Measurements from ENCODE around the gene LILRA5. TPM values are rescaled to one million over a fixed set of nuclear protein-coding genes. Genes with fewer than 3 reads are reported as not detected.

Gene LILRA5
- polyA plus RNA-seq, 1 donor from 2014 or later, result not detected

DNA sequence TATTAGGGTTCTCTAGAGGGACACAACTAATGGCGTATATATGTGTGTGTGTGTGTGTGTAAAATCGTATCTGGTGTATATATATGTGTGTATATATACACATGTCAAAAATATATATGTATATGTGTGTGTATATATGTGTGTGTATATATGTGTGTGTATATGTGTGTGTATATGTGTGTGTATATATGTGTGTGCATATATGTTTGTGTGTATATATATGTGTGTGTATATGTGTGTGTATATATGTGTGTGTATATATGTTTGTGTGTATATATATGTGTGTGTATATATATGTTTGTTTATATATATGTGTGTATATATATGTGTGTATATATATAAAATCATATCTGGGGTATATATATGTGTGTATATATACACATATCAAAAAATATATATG lies 50.5 kb downstream of the LILRA5 start:
- H3K9ac ChIP-seq (ENCODE audit: low read length), result no peak overlapping the region
- TF ChIP-seq POLR2AphosphoS5 (IDR thresholded peaks at IDR 0.05), result no peak
- TF ChIP-seq, protein P1, sequence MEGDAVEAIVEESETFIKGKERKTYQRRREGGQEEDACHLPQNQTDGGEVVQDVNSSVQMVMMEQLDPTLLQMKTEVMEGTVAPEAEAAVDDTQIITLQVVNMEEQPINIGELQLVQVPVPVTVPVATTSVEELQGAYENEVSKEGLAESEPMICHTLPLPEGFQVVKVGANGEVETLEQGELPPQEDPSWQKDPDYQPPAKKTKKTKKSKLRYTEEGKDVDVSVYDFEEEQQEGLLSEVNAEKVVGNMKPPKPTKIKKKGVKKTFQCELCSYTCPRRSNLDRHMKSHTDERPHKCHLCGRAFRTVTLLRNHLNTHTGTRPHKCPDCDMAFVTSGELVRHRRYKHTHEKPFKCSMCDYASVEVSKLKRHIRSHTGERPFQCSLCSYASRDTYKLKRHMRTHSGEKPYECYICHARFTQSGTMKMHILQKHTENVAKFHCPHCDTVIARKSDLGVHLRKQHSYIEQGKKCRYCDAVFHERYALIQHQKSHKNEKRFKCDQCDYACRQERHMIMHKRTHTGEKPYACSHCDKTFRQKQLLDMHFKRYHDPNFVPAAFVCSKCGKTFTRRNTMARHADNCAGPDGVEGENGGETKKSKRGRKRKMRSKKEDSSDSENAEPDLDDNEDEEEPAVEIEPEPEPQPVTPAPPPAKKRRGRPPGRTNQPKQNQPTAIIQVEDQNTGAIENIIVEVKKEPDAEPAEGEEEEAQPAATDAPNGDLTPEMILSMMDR (IDR thresholded peaks at IDR 0.05; ENCODE audit: poor library complexity, severe bottlenecking), result no peak
- no peak for TF ChIP-seq RAD21 (conservative IDR thresholded peaks at IDR 0.05)
- no peak for TF ChIP-seq EP300 (conservative IDR thresholded peaks at IDR 0.05; ENCODE audit: poor library complexity, severe bottlenecking)
- TF ChIP-seq TAF1 (IDR thresholded peaks at IDR 0.05; ENCODE audit: low read depth), result no peak
- TF ChIP-seq SMC3 (conservative IDR thresholded peaks at IDR 0.05; ENCODE audit: poor library complexity), result no peak
- no peak for TF ChIP-seq EZH2 (IDR thresholded peaks at IDR 0.05; ENCODE audit: borderline replicate concordance, insufficient read depth, low read length, poor library complexity, severe bottlenecking)
- no peak for TF ChIP-seq MXI1 (conservative IDR thresholded peaks at IDR 0.05; ENCODE audit: poor library complexity, severe bottlenecking)
- TF ChIP-seq, protein P2, sequence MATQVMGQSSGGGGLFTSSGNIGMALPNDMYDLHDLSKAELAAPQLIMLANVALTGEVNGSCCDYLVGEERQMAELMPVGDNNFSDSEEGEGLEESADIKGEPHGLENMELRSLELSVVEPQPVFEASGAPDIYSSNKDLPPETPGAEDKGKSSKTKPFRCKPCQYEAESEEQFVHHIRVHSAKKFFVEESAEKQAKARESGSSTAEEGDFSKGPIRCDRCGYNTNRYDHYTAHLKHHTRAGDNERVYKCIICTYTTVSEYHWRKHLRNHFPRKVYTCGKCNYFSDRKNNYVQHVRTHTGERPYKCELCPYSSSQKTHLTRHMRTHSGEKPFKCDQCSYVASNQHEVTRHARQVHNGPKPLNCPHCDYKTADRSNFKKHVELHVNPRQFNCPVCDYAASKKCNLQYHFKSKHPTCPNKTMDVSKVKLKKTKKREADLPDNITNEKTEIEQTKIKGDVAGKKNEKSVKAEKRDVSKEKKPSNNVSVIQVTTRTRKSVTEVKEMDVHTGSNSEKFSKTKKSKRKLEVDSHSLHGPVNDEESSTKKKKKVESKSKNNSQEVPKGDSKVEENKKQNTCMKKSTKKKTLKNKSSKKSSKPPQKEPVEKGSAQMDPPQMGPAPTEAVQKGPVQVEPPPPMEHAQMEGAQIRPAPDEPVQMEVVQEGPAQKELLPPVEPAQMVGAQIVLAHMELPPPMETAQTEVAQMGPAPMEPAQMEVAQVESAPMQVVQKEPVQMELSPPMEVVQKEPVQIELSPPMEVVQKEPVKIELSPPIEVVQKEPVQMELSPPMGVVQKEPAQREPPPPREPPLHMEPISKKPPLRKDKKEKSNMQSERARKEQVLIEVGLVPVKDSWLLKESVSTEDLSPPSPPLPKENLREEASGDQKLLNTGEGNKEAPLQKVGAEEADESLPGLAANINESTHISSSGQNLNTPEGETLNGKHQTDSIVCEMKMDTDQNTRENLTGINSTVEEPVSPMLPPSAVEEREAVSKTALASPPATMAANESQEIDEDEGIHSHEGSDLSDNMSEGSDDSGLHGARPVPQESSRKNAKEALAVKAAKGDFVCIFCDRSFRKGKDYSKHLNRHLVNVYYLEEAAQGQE (IDR thresholded peaks at IDR 0.05; ENCODE audit: borderline replicate concordance), result no peak
- no peaks in the 10 kb centered on the region for H4K20me1 ChIP-seq (ENCODE audit: insufficient read depth)
- H3K27ac ChIP-seq (ENCODE audit: low read length), result no peak overlapping the region
- H3F3A ChIP-seq (ENCODE audit: insufficient read depth, low read length, poor library complexity, severe bottlenecking), result no peaks in the 10 kb centered on the region
- no peaks in the 10 kb centered on the region for H3K79me2 ChIP-seq (replicated peaks; ENCODE audit: insufficient read depth, low read length)
- H3K9me3 ChIP-seq (ENCODE audit: low read length), result no peaks in the 10 kb centered on the region
- no peaks in the 10 kb centered on the region for H3K27me3 ChIP-seq (ENCODE audit: insufficient read depth, low read depth, low read length)
- H3K36me3 ChIP-seq (ENCODE audit: insufficient read depth, low read length), result no peaks in the 10 kb centered on the region
- no peaks in the 10 kb centered on the region for H3K9me2 ChIP-seq (ENCODE audit: insufficient read depth, low read length)
- no peak overlapping the region for H3K4me3 ChIP-seq (ENCODE audit: low read length)
- H3K4me2 ChIP-seq (ENCODE audit: low read length), result no peak overlapping the region
- H2AFZ ChIP-seq (ENCODE audit: low read depth, low read length), result no peak overlapping the region

DNA sequence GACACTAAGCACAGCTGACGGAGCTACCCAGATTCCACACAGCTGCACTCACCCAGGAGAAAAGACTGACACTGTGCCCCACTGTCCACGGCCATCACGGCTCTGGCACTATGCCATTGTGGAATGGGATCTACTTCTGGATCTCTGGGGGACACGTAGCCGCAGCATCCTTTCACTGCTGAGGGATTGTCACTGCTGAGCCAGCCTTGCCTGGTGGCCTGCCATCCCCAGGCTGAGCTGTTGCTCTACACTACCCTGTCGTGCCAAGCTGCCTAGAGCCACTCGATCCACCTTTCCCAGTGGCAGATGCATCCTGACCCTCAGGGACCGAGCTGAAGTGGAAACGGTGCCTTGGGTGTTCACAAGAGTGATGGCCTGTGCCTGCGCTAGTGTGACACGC lies 50.9 kb downstream of the LILRA5 start:
- Histone ChIP-seq H3K79me2 (replicated peaks; ENCODE audit: insufficient read depth, low read length) (no peaks in the 10 kb centered on the region), H3K27me3 (ENCODE audit: insufficient read depth, low read depth, low read length) (no peaks in the 10 kb centered on the region), H3F3A (ENCODE audit: insufficient read depth, low read length, poor library complexity, severe bottlenecking) (no peaks in the 10 kb centered on the region), H3K4me3 (ENCODE audit: low read length) (no peak overlapping the region), H3K9me2 (ENCODE audit: insufficient read depth, low read length) (no peaks in the 10 kb centered on the region), H3K4me2 (ENCODE audit: low read length) (no peak overlapping the region), H2AFZ (ENCODE audit: low read depth, low read length) (no peak overlapping the region), H4K20me1 (ENCODE audit: insufficient read depth) (no peaks in the 10 kb centered on the region), H3K9me3 (ENCODE audit: low read length) (no peaks in the 10 kb centered on the region), H3K9ac (ENCODE audit: low read length) (no peak overlapping the region), H3K27ac (ENCODE audit: low read length) (no peak overlapping the region), H3K36me3 (ENCODE audit: insufficient read depth, low read length) (no peaks in the 10 kb centered on the region)
- TF ChIP-seq EZH2 (IDR thresholded peaks at IDR 0.05; ENCODE audit: borderline replicate concordance, insufficient read depth, low read length, poor library complexity, severe bottlenecking) (no peak), SMC3 (conservative IDR thresholded peaks at IDR 0.05; ENCODE audit: poor library complexity) (no peak), MXI1 (conservative IDR thresholded peaks at IDR 0.05; ENCODE audit: poor library complexity, severe bottlenecking) (no peak), RAD21 (conservative IDR thresholded peaks at IDR 0.05) (no peak), POLR2AphosphoS5 (IDR thresholded peaks at IDR 0.05) (no peak), EP300 (conservative IDR thresholded peaks at IDR 0.05; ENCODE audit: poor library complexity, severe bottlenecking) (no peak)
- TF ChIP-seq, protein P1 (IDR thresholded peaks at IDR 0.05; ENCODE audit: poor library complexity, severe bottlenecking), result no peak
